NAMALWA (cell line): ENCODE results near the gene KPNA5.
A peak's percentile ranks its signal among the peaks of the same experiment; 100 is the strongest.
"Not testable (repeated sequence)": the region's sequence is repeated elsewhere in the genome, so short reads cannot be mapped to it uniquely, and the experiment has no call there.

Source experiments
- DNase-seq: peaks from one replicate; pipeline ENCODE4 v3.0.0-alpha.2; 2015; ENCODE audit warnings: low spot score

KPNA5 gene

GRCh38 chr6:116680880-116681672 is at the start of gene KPNA5:
TSS of gene KPNA5 (plus strand) at chr6:116681211. CDS start at chr6:116681335, 124 bp downstream.
- peak; percentile 95 for DNase-seq

GRCh38 chr6:116631379-116631990 is 49.5 kb upstream of the KPNA5 start:
- no peak for DNase-seq

- DNase-seq: peak; percentile 26
These were observed 47.3 kb upstream of the KPNA5 start for GRCh38 chr6:116633685-116634084.

GRCh38 chr6:116648156-116648555 is 32.9 kb upstream of the KPNA5 start:
- no peak for DNase-seq

GRCh38 chr6:116649129-116649528 is 31.9 kb upstream of the KPNA5 start:
- no peak for DNase-seq

- DNase-seq: no peak
These were observed 29.1 kb upstream of the KPNA5 start for GRCh38 chr6:116651916-116652315.

GRCh38 chr6:116661594-116661993 is 19.4 kb upstream of the KPNA5 start:
- no peak for DNase-seq

- no peak for DNase-seq
These were observed 18.8 kb upstream of the KPNA5 start for GRCh38 chr6:116662202-116662601.

- no peak for DNase-seq
These were observed 17.7 kb upstream of the KPNA5 start for GRCh38 chr6:116663308-116663707.

- not testable (repeated sequence) for DNase-seq
These were observed 16.8 kb upstream of the KPNA5 start for GRCh38 chr6:116664169-116664568.

GRCh38 chr6:116665464-116665863 is 15.5 kb upstream of the KPNA5 start:
- DNase-seq: no peak

GRCh38 chr6:116666869-116667268 is 14.1 kb upstream of the KPNA5 start:
- peak; percentile 21 for DNase-seq

- peak; percentile 72 for DNase-seq
These were observed 13.4 kb upstream of the KPNA5 start for GRCh38 chr6:116667623-116668022.

GRCh38 chr6:116672306-116672705 is 8.7 kb upstream of the KPNA5 start:
- DNase-seq: no peak

- DNase-seq: no peak
These were observed 5.0 kb upstream of the KPNA5 start for GRCh38 chr6:116676021-116676420.

- peak; percentile 72 for DNase-seq
These were observed 1.3 kb downstream of the KPNA5 start for GRCh38 chr6:116682334-116682712.

GRCh38 chr6:116685437-116685993 is 4.5 kb downstream of the KPNA5 start:
- no peak for DNase-seq

GRCh38 chr6:116686475-116687101 is 5.6 kb downstream of the KPNA5 start:
- not testable (repeated sequence) for DNase-seq

GRCh38 chr6:116691154-116691553 is 10.1 kb downstream of the KPNA5 start:
- DNase-seq: no peak

- DNase-seq: not testable (repeated sequence)
These were observed 11.9 kb downstream of the KPNA5 start for GRCh38 chr6:116692873-116693272.

- DNase-seq: not testable (repeated sequence)
These were observed 12.3 kb downstream of the KPNA5 start for GRCh38 chr6:116693275-116693674.

- peak; percentile 11 for DNase-seq
These were observed 14.4 kb downstream of the KPNA5 start for GRCh38 chr6:116695401-116695800.

- DNase-seq: no peak
These were observed 16.5 kb downstream of the KPNA5 start for GRCh38 chr6:116697480-116697879.
